ENCODE results near the gene RPL13A. TPM values are rescaled to one million over a fixed set of nuclear protein-coding genes. Genes with fewer than 3 reads are reported as not detected.

The RPL13A gene
- total RNA-seq, 1 experiment from 2014 or later: 3,128 TPM

GRCh38 chr19:49473868-49474541 lies 13.4 kb upstream of the RPL13A start, which contains the start of gene FLT3LG:
Gene FLT3LG, plus strand, starts transcription at chr19:49474215. Its CDS starts 425 bp downstream, at chr19:49474640.
- peak; percentile 57 for DNase-seq (ENCODE audit: low read depth, low spot score)
- in situ Hi-C loops (cut with HindIII; ENCODE audit: low pct_unique_long_range_greater_than_20kb, low sequenced_read_pairs): no loop called here

- no peak for DNase-seq (ENCODE audit: low read depth, low spot score)
- in situ Hi-C loops (cut with HindIII; ENCODE audit: low pct_unique_long_range_greater_than_20kb, low sequenced_read_pairs): no loop called here
These were observed 12.9 kb upstream of the RPL13A start for GRCh38 chr19:49474542-49474924.

GRCh38 chr19:49475191-49475917 lies 12.1 kb upstream of the RPL13A start:
- in situ Hi-C loops (cut with HindIII; ENCODE audit: low pct_unique_long_range_greater_than_20kb, low sequenced_read_pairs): no loop called here
- no peak for DNase-seq (ENCODE audit: low read depth, low spot score)

- peak; percentile 77 for DNase-seq (ENCODE audit: low read depth, low spot score)
- in situ Hi-C loops (cut with HindIII; ENCODE audit: low pct_unique_long_range_greater_than_20kb, low sequenced_read_pairs): no loop called here
These were observed 11.2 kb upstream of the RPL13A start for GRCh38 chr19:49475995-49476880.

- no peak for DNase-seq (ENCODE audit: low read depth, low spot score)
- in situ Hi-C loops (cut with HindIII; ENCODE audit: low pct_unique_long_range_greater_than_20kb, low sequenced_read_pairs): no loop called here
These were observed 7.3 kb upstream of the RPL13A start for GRCh38 chr19:49479975-49480628.

- in situ Hi-C loops (cut with HindIII; ENCODE audit: low pct_unique_long_range_greater_than_20kb, low sequenced_read_pairs): no loop called here
- DNase-seq (ENCODE audit: low read depth, low spot score): no peak
These were observed 6.3 kb upstream of the RPL13A start for GRCh38 chr19:49481020-49481683.

- in situ Hi-C loops (cut with HindIII; ENCODE audit: low pct_unique_long_range_greater_than_20kb, low sequenced_read_pairs): no loop called here
These were observed 1.2 kb upstream of the RPL13A start for GRCh38 chr19:49486232-49486631.

GRCh38 chr19:49486710-49487276 lies 615 bp upstream of the RPL13A start:
- DNase-seq (ENCODE audit: low read depth, low spot score): no peak
- in situ Hi-C loops (cut with HindIII; ENCODE audit: low pct_unique_long_range_greater_than_20kb, low sequenced_read_pairs): no loop called here

More at GRCh38 chr19:49486232-49486631, 1.2 kb upstream of the RPL13A start:
- no peak for DNase-seq (ENCODE audit: low read depth, low spot score)

- DNase-seq (ENCODE audit: low read depth, low spot score): no peak
- in situ Hi-C loops (cut with HindIII; ENCODE audit: low pct_unique_long_range_greater_than_20kb, low sequenced_read_pairs): no loop called here
These were observed 846 bp downstream of the RPL13A start for GRCh38 chr19:49488046-49488862.

- in situ Hi-C loops (cut with HindIII; ENCODE audit: low pct_unique_long_range_greater_than_20kb, low sequenced_read_pairs): no loop called here
- DNase-seq (ENCODE audit: low read depth, low spot score): no peak
These were observed 1.6 kb downstream of the RPL13A start for GRCh38 chr19:49488863-49489537.

GRCh38 chr19:49489601-49490167 lies 2.3 kb downstream of the RPL13A start:
- in situ Hi-C loops (cut with HindIII; ENCODE audit: low pct_unique_long_range_greater_than_20kb, low sequenced_read_pairs): no loop called here
- DNase-seq (ENCODE audit: low read depth, low spot score): peak; percentile 60

GRCh38 chr19:49490287-49491029 lies 3.0 kb downstream of the RPL13A start:
- DNase-seq (ENCODE audit: low read depth, low spot score): no peak
- in situ Hi-C loops (cut with HindIII; ENCODE audit: low pct_unique_long_range_greater_than_20kb, low sequenced_read_pairs): no loop called here

GRCh38 chr19:49491030-49491803 lies 3.8 kb downstream of the RPL13A start:
- DNase-seq (ENCODE audit: low read depth, low spot score): no peak
- in situ Hi-C loops (cut with HindIII; ENCODE audit: low pct_unique_long_range_greater_than_20kb, low sequenced_read_pairs): no loop called here
